ENCODE results near the gene ASB10.

The ASB10 gene

GRCh38 chr7:151185762-151186639 lies 1.0 kb downstream of the ASB10 start:
- DNase-seq: no peak

GRCh38 chr7:151181011-151181431 lies 6.0 kb downstream of the ASB10 start:
- DNase-seq: no peak

GRCh38 chr7:151179946-151180345 lies 7.1 kb downstream of the ASB10 start:
- DNase-seq: no peak

- no peak for DNase-seq
Observed at GRCh38 chr7:151179287-151179860, 7.7 kb downstream of the ASB10 start.

GRCh38 chr7:151178831-151179230 lies 8.2 kb downstream of the ASB10 start:
- no peak for DNase-seq

GRCh38 chr7:151178236-151178635 lies 8.8 kb downstream of the ASB10 start:
- DNase-seq: no peak

GRCh38 chr7:151177310-151177709 lies 9.7 kb downstream of the ASB10 start:
- no peak for DNase-seq

- no peak for DNase-seq
Observed at GRCh38 chr7:151176401-151176800, 10.6 kb downstream of the ASB10 start.

- DNase-seq: no peak
Observed at GRCh38 chr7:151175793-151176311, 11.2 kb downstream of the ASB10 start.

- DNase-seq: no peak
Observed at GRCh38 chr7:151175047-151175792, 11.8 kb downstream of the ASB10 start.

GRCh38 chr7:151174246-151175046 lies 12.6 kb downstream of the ASB10 start:
- peak; percentile 12 for DNase-seq

- no peak for DNase-seq
Observed at GRCh38 chr7:151173386-151174245, 13.4 kb downstream of the ASB10 start.

- peak; percentile 76 for DNase-seq
Observed at GRCh38 chr7:151172273-151173141, 14.5 kb downstream of the ASB10 start.

GRCh38 chr7:151168787-151169162 lies 18.3 kb downstream of the ASB10 start:
- no peak for DNase-seq

GRCh38 chr7:151168003-151168786 lies 18.9 kb downstream of the ASB10 start:
- DNase-seq: peak; percentile 52

GRCh38 chr7:151167197-151167961 lies 19.7 kb downstream of the ASB10 start, which contains the start of gene GBX1:
Gene GBX1 (minus strand): TSS chr7:151167694. CDS start chr7:151167548, 146 bp downstream.
- no peak for DNase-seq

- DNase-seq: no peak
Observed at GRCh38 chr7:151166629-151167196, 20.3 kb downstream of the ASB10 start.

GRCh38 chr7:151161757-151162156 lies 25.3 kb downstream of the ASB10 start:
- DNase-seq: no peak

Measured in central memory CD4-positive, alpha-beta T cell (primary cell).